PFSK-1 (cell line): Measurements from ENCODE around the gene EQTN.

Experiments
- POLR2AphosphoS5 ChIP-seq: IDR thresholded peaks from 2 replicates; pipeline ENCODE4 v1.6.1; 2012; ENCODE audit warnings: low read depth, mild to moderate bottlenecking, control low read depth, low read length, moderate library complexity
- REST ChIP-seq, 2 experiments: IDR thresholded peaks; 2 replicates each; pipeline versions ENCODE4 v1.6.1 to v1.8.0; 2011 to 2012; ENCODE audit warnings: low read depth in 2 of 2, low read length in 2 of 2, control low read depth in 1 of 2, inconsistent platforms in 1 of 2, mild to moderate bottlenecking in 1 of 2, moderate library complexity in 1 of 2; ENCODE audit not compliant: insufficient read depth in 1 of 2
- SIN3A ChIP-seq: IDR thresholded peaks from 2 replicates; pipeline ENCODE4 v1.6.1; 2012; ENCODE audit warnings: mild to moderate bottlenecking, low read length, moderate library complexity, borderline replicate concordance; ENCODE audit not compliant: insufficient read depth
- TAF1 ChIP-seq: IDR thresholded peaks from 2 replicates; pipeline ENCODE4 v1.6.1; 2012; ENCODE audit warnings: low read length, control low read depth, borderline replicate concordance; ENCODE audit not compliant: insufficient read depth

- TF ChIP-seq REST (IDR thresholded peaks at IDR 0.05; ENCODE audit: insufficient read depth in 1 of 2, low read depth in 2 of 2, low read length in 2 of 2) (no peak), POLR2AphosphoS5 (no peak), SIN3A (no peak), TAF1 (no peak)
Observed at GRCh38 chr9:27293996-27294395, 3.0 kb downstream of the EQTN start.
